Left renal cortex interstitium (tissue), 4 donors: ENCODE results near the gene USP17L28. TPM values are rescaled to one million over a fixed set of nuclear protein-coding genes. Genes with fewer than 3 reads are reported as not detected.
"Not testable (repeated sequence)": the region's sequence is repeated elsewhere in the genome, so short reads cannot be mapped to it uniquely, and the experiment has no call there.

ENCODE experiments used
- DNase-seq, 4 donors: peaks; one replicate each; pipeline ENCODE4 v3.0.0-alpha.2; 2013; ENCODE audit warnings: low read depth in 4 of 4, low spot score in 2 of 4, missing footprints in 1 of 4
- polyA plus RNA-seq, 4 donors: library from polyadenylated mRNA; unstranded; fragments of 120-200 nt; gene quantifications; one replicate each; pipeline ENCODE4 v1.2.1, GENCODE V29; 2013; ENCODE audit not compliant: insufficient read length in 4 of 4

USP17L28 gene, protein sequence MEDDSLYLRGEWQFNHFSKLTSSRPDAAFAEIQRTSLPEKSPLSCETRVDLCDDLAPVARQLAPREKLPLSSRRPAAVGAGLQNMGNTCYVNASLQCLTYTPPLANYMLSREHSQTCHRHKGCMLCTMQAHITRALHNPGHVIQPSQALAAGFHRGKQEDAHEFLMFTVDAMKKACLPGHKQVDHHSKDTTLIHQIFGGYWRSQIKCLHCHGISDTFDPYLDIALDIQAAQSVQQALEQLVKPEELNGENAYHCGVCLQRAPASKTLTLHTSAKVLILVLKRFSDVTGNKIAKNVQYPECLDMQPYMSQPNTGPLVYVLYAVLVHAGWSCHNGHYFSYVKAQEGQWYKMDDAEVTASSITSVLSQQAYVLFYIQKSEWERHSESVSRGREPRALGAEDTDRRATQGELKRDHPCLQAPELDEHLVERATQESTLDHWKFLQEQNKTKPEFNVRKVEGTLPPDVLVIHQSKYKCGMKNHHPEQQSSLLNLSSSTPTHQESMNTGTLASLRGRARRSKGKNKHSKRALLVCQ
- polyA plus RNA-seq = not detected

DNA sequence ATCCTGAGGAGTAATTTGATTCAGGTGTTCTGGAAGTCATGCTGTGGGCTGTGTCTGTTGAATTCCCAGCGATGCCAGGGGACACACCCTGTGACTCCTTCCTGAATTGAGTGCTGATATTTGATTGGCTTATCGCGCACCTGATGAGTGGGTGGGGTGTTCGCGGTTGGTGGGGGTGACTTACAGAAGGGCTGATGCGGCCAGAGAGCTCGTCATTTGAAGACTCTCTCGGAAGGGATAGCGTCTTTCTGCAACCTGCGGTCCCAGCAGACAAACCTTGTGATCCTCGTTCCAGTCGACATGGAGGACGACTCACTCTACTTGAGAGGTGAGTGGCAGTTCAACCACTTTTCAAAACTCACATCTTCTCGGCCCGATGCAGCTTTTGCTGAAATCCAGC lies at the start of gene USP17L28:
TSS of gene USP17L28 (plus strand) at position 301 of the 400 bp plus-strand sequence. CDS start at position 301, 0 bp downstream.
- not testable (repeated sequence) for DNase-seq

DNA sequence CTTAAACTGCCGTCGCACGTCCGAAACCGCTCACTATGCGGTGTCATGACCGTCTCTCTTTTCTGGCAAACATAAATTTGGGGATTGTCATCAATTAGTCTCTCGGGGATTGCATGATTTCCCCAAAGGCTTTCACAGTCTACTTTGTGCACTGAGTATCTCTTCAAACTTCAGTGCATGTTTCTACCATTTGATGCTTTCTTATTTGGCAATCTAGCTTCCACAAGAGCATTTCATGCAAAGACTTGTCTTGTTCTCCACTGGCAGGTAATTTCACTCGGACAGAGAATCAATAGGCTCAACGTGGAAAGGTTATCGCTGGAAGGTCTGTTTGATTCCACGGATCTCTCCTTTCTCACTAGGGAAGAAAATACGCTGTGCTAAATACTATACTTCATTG lies 24.5 kb upstream of the USP17L28 start:
- not testable (repeated sequence) for DNase-seq

DNA sequence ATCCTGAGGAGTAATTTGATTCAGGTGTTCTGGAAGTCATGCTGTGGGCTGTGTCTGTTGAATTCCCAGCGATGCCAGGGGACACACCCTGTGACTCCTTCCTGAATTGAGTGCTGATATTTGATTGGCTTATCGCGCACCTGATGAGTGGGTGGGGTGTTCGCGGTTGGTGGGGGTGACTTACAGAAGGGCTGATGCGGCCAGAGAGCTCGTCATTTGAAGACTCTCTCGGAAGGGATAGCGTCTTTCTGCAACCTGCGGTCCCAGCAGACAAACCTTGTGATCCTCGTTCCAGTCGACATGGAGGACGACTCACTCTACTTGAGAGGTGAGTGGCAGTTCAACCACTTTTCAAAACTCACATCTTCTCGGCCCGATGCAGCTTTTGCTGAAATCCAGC lies 23.8 kb upstream of the USP17L28 start, which contains the start of gene USP17L24:
TSS of gene USP17L24 (plus strand) at position 301 of the 400 bp plus-strand sequence. CDS start at position 301, 0 bp downstream.
- DNase-seq = not testable (repeated sequence)

DNA sequence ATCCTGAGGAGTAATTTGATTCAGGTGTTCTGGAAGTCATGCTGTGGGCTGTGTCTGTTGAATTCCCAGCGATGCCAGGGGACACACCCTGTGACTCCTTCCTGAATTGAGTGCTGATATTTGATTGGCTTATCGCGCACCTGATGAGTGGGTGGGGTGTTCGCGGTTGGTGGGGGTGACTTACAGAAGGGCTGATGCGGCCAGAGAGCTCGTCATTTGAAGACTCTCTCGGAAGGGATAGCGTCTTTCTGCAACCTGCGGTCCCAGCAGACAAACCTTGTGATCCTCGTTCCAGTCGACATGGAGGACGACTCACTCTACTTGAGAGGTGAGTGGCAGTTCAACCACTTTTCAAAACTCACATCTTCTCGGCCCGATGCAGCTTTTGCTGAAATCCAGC lies 19.1 kb upstream of the USP17L28 start, which contains the start of gene USP17L25:
TSS of gene USP17L25 (plus strand) at position 301 of the 400 bp plus-strand sequence. CDS start at position 301, 0 bp downstream.
- DNase-seq = not testable (repeated sequence)

DNA sequence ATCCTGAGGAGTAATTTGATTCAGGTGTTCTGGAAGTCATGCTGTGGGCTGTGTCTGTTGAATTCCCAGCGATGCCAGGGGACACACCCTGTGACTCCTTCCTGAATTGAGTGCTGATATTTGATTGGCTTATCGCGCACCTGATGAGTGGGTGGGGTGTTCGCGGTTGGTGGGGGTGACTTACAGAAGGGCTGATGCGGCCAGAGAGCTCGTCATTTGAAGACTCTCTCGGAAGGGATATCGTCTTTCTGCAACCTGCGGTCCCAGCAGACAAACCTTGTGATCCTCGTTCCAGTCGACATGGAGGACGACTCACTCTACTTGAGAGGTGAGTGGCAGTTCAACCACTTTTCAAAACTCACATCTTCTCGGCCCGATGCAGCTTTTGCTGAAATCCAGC lies 14.3 kb upstream of the USP17L28 start, which contains the start of gene USP17L26:
TSS of gene USP17L26 (plus strand) at position 301 of the 400 bp plus-strand sequence. CDS start at position 301, 0 bp downstream.
- DNase-seq = not testable (repeated sequence)

DNA sequence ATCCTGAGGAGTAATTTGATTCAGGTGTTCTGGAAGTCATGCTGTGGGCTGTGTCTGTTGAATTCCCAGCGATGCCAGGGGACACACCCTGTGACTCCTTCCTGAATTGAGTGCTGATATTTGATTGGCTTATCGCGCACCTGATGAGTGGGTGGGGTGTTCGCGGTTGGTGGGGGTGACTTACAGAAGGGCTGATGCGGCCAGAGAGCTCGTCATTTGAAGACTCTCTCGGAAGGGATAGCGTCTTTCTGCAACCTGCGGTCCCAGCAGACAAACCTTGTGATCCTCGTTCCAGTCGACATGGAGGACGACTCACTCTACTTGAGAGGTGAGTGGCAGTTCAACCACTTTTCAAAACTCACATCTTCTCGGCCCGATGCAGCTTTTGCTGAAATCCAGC lies 9.6 kb upstream of the USP17L28 start, which contains the start of gene USP17L5:
TSS of gene USP17L5 (plus strand) at position 301 of the 400 bp plus-strand sequence. CDS start at position 301, 0 bp downstream.
- DNase-seq = not testable (repeated sequence)

DNA sequence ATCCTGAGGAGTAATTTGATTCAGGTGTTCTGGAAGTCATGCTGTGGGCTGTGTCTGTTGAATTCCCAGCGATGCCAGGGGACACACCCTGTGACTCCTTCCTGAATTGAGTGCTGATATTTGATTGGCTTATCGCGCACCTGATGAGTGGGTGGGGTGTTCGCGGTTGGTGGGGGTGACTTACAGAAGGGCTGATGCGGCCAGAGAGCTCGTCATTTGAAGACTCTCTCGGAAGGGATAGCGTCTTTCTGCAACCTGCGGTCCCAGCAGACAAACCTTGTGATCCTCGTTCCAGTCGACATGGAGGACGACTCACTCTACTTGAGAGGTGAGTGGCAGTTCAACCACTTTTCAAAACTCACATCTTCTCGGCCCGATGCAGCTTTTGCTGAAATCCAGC lies 4.8 kb upstream of the USP17L28 start, which contains the start of gene USP17L27:
TSS of gene USP17L27 (plus strand) at position 301 of the 400 bp plus-strand sequence. CDS start at position 301, 0 bp downstream.
- not testable (repeated sequence) for DNase-seq

DNA sequence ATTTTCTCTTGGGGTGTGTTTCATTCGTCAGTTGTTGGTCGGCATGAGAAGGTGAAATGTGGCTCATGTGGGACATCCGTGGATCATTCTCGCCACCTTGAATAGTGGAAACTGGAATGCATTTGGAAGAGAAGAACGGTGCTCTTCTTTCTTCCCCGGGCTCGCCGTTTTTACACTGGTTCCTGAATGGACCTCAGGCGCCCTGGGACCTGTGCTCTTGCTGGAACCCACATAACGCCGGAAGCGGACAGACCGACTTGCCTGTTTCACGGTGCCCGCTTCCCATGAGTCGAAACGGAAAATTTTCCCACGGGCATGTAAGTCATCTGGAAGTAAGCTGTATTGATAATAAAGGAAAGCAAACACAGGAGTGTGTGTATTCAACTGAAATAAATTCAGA lies 2.2 kb downstream of the USP17L28 start:
- DNase-seq = not testable (repeated sequence)

DNA sequence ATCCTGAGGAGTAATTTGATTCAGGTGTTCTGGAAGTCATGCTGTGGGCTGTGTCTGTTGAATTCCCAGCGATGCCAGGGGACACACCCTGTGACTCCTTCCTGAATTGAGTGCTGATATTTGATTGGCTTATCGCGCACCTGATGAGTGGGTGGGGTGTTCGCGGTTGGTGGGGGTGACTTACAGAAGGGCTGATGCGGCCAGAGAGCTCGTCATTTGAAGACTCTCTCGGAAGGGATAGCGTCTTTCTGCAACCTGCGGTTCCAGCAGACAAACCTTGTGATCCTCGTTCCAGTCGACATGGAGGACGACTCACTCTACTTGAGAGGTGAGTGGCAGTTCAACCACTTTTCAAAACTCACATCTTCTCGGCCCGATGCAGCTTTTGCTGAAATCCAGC lies 4.6 kb downstream of the USP17L28 start, which contains the start of gene USP17L29:
TSS of gene USP17L29 (plus strand) at position 301 of the 400 bp plus-strand sequence. CDS start at position 301, 0 bp downstream.
- not testable (repeated sequence) for DNase-seq

DNA sequence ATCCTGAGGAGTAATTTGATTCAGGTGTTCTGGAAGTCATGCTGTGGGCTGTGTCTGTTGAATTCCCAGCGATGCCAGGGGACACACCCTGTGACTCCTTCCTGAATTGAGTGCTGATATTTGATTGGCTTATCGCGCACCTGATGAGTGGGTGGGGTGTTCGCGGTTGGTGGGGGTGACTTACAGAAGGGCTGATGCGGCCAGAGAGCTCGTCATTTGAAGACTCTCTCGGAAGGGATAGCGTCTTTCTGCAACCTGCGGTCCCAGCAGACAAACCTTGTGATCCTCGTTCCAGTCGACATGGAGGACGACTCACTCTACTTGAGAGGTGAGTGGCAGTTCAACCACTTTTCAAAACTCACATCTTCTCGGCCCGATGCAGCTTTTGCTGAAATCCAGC lies 14.1 kb downstream of the USP17L28 start, which contains the start of gene USP17L30:
TSS of gene USP17L30 (plus strand) at position 301 of the 400 bp plus-strand sequence. CDS start at position 301, 0 bp downstream.
- DNase-seq = not testable (repeated sequence)

DNA sequence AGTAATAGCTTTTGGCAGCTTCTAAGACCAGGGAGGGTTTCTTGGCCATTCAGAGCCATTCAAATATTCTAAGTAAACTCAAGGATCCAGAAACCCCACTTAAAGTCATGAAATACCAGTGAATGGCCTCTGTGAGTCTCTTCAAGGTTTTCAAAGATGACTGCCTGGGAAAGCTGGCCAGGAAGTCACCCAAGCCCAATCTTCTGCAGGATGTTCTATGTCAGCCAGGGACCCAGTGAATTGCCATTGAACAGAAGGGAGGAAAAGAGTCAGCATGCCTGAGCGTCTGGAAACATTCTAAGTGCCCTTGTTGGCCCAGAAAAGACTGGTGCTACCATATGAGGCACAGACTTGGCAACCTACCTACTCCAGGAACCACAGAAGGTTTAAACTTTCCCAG lies 31.2 kb downstream of the USP17L28 start:
- DNase-seq = not testable (repeated sequence)

DNA sequence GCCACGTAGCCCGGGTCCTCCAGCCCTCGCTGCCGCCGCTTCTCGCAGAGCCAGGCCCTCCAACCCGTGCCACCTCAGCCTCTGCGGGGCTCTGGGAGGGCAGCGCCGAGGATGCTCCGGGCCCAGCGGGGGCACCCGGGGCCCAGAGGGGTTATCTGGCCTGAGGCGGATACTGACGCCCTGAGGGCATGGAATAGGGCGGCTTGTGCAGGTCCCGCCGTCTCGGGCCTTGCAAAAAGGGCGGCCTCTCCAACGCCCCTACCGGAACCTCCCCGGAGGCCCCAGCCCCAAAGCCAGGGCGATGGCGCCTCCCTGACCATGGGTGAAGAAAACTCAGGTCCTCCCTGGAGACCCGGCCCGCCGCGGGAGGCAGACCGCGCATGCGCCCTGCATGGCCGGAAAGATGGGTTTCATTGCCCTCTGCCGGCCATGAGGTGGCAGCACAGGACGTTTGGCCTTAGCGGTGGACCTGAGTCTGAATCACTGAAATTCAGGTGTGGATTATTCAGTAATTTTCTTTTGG lies 32.4 kb downstream of the USP17L28 start:
- peak in 2 of 4 donors; percentile 0 to 1 for DNase-seq

DNA sequence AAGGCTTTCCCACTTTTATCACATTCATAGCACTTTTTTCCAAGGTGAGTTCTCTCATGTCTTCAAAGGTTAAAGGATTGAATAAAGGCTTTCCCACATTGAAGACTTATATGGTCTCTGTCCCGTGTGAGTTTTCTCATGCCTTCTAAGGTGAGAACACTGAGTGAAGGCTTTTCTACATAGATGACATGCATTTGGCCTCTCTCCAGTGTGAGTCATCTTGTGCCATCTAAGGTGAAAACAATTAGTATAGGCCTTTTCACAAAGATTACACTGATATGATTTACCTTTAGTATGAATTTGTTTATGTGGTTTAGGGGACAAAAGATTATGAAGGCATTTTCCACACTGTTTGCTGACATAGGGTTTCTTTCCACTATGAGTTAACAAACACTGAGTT lies 35.4 kb downstream of the USP17L28 start:
- no peak for DNase-seq

DNA sequence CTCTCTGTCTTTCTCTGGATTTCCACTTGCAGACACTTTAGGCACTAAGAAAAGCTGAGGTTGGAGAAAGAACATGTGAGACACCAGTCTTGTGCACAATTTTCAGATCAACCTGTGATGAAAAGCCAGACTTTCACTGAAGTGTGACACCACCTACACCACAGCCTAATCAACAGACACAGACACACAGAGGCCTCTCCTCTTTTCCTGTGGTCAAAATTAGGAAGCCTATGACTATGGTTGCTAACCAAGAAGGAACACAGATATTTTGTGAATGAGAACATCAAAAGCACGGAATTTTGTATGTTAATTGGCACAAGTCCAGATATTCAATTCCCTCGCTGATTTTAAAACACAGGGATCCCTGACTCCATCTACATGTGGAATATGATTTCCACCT lies 40.3 kb downstream of the USP17L28 start:
- DNase-seq = not testable (repeated sequence)

Other genes starting within 250 kb of the USP17L28 start
- under 1 TPM in 1 of 4 donors, not detected in 3; 0.06 TPM for gene FAM90A26, start 178.5 kb upstream of the USP17L28 start, polyA plus RNA-seq
- gene USP17L10, start 138.2 kb upstream of the USP17L28 start, polyA plus RNA-seq = not detected
- not detected for gene USP17L11, start 133.5 kb upstream of the USP17L28 start, polyA plus RNA-seq
- gene USP17L12, start 128.7 kb upstream of the USP17L28 start, polyA plus RNA-seq = not detected
- not detected for gene USP17L13, start 124.0 kb upstream of the USP17L28 start, polyA plus RNA-seq
- gene USP17L15, start 114.5 kb upstream of the USP17L28 start, polyA plus RNA-seq = not detected
- not detected for gene USP17L17, start 105.0 kb upstream of the USP17L28 start, polyA plus RNA-seq
- not detected for gene USP17L18, start 100.3 kb upstream of the USP17L28 start, polyA plus RNA-seq
- gene USP17L19, start 95.5 kb upstream of the USP17L28 start, polyA plus RNA-seq = not detected
- gene USP17L20, start 90.8 kb upstream of the USP17L28 start, polyA plus RNA-seq = not detected
- gene USP17L21, start 86.0 kb upstream of the USP17L28 start, polyA plus RNA-seq = not detected
- gene USP17L22, start 81.3 kb upstream of the USP17L28 start, polyA plus RNA-seq = under 1 TPM in 1 of 4 donors, not detected in 3; 0.13 TPM
- not detected for gene USP17L24, start 23.7 kb upstream of the USP17L28 start, polyA plus RNA-seq
- not detected for gene USP17L25, start 19.0 kb upstream of the USP17L28 start, polyA plus RNA-seq
- gene USP17L26, start 14.2 kb upstream of the USP17L28 start, polyA plus RNA-seq = not detected
- gene USP17L5, start 9.5 kb upstream of the USP17L28 start, polyA plus RNA-seq = not detected
- not detected for gene USP17L27, start 4.7 kb upstream of the USP17L28 start, polyA plus RNA-seq
- not detected for gene USP17L29, start 4.7 kb downstream of the USP17L28 start, polyA plus RNA-seq
- not detected for gene USP17L30, start 14.2 kb downstream of the USP17L28 start, polyA plus RNA-seq
- not detected for gene DEFB131A, start 95.5 kb downstream of the USP17L28 start, polyA plus RNA-seq